GM18858 (cell line): ENCODE measurements around the gene EXOG.

Experiments used
- ATAC-seq: cut with Tn5 transposase; IDR thresholded peaks from one replicate; pipeline ENCODE4 v1.9.1; 2021; ENCODE audit not compliant: unreplicated experiment

EXOG gene

GRCh38 chr3:38507120-38507519 is 11.0 kb downstream of the EXOG start:
- ATAC-seq, result peak; percentile 96

- ATAC-seq, result no peak
Observed at GRCh38 chr3:38509732-38510131, 13.6 kb downstream of the EXOG start.

- no peak for ATAC-seq
Observed at GRCh38 chr3:38510631-38511030, 14.5 kb downstream of the EXOG start.

GRCh38 chr3:38511546-38511945 is 15.4 kb downstream of the EXOG start:
- no peak for ATAC-seq

- ATAC-seq, result no peak
Observed at GRCh38 chr3:38515367-38515766, 19.2 kb downstream of the EXOG start.

- no peak for ATAC-seq
Observed at GRCh38 chr3:38516669-38517068, 20.5 kb downstream of the EXOG start.

GRCh38 chr3:38519000-38519399 is 22.9 kb downstream of the EXOG start:
- no peak for ATAC-seq

GRCh38 chr3:38519651-38520050 is 23.5 kb downstream of the EXOG start:
- ATAC-seq, result no peak

GRCh38 chr3:38521391-38521987 is 25.3 kb downstream of the EXOG start:
- peak; percentile 51 for ATAC-seq

GRCh38 chr3:38522002-38522401 is 25.9 kb downstream of the EXOG start:
- no peak for ATAC-seq

GRCh38 chr3:38524141-38524739 is 28.1 kb downstream of the EXOG start:
- ATAC-seq, result no peak

GRCh38 chr3:38526792-38527191 is 30.7 kb downstream of the EXOG start:
- ATAC-seq, result no peak

- ATAC-seq, result no peak
Observed at GRCh38 chr3:38528457-38528856, 32.3 kb downstream of the EXOG start.

- ATAC-seq, result no peak
Observed at GRCh38 chr3:38532529-38532928, 36.4 kb downstream of the EXOG start.

- no peak for ATAC-seq
Observed at GRCh38 chr3:38533285-38533976, 37.3 kb downstream of the EXOG start.

GRCh38 chr3:38534180-38534579 is 38.0 kb downstream of the EXOG start:
- no peak for ATAC-seq

- no peak for ATAC-seq
Observed at GRCh38 chr3:38534604-38535003, 38.5 kb downstream of the EXOG start.

GRCh38 chr3:38536671-38537070 is 40.5 kb downstream of the EXOG start:
- ATAC-seq, result no peak

GRCh38 chr3:38538773-38539353 is 42.7 kb downstream of the EXOG start:
- no peak for ATAC-seq

- no peak for ATAC-seq
Observed at GRCh38 chr3:38541806-38542205, 45.7 kb downstream of the EXOG start.

- no peak for ATAC-seq
Observed at GRCh38 chr3:38542401-38543298, 46.5 kb downstream of the EXOG start.
